Suprapubic skin (tissue), 4 donors: ENCODE data around the gene COL5A3. TPM values are rescaled to one million over a fixed set of nuclear protein-coding genes. Genes with fewer than 3 reads are reported as not detected.

Experiments
- DNase-seq, 2 donors: peaks; one replicate each; pipeline ENCODE4 v3.0.0-alpha.2; 2019; ENCODE audit warnings: low spot score in 2 of 2
- H3K27ac ChIP-seq: fragments of 200-600 bp; sonication (generic); one replicate; pipeline ENCODE4 v1.5.1; 2019
- H3K27me3 ChIP-seq: fragments of 200-600 bp; sonication (generic); one replicate; pipeline ENCODE4 v1.5.1; 2019
- H3K36me3 ChIP-seq: fragments of 200-600 bp; sonication (generic); one replicate; pipeline ENCODE4 v1.5.1; 2019
- H3K4me1 ChIP-seq: fragments of 200-600 bp; sonication (generic); one replicate; pipeline ENCODE4 v1.5.1; 2019
- H3K4me3 ChIP-seq: fragments of 200-600 bp; sonication (generic); one replicate; pipeline ENCODE4 v1.5.1; 2019; ENCODE audit warnings: mild to moderate bottlenecking
- H3K9me3 ChIP-seq: fragments of 200-600 bp; sonication (generic); one replicate; pipeline ENCODE4 v1.5.1; 2019
- EP300 ChIP-seq: sonication (generic); formaldehyde crosslinking; IDR thresholded peaks from one replicate; pipeline ENCODE4 v1.6.1; 2017; ENCODE audit warnings: antibody characterized with exemption
- POLR2A ChIP-seq, 2 donors: fragments of 450-650 bp; IDR thresholded peaks; one replicate each; pipeline ENCODE4 v1.6.1; 2017; ENCODE audit warnings: antibody characterized with exemption in 2 of 2, mild to moderate bottlenecking in 2 of 2, moderate library complexity in 2 of 2
- POLR2AphosphoS5 ChIP-seq, 3 donors: sonication (generic); formaldehyde crosslinking; IDR thresholded peaks; one replicate each; pipeline ENCODE4 v1.6.1; 2017; ENCODE audit warnings: antibody characterized with exemption in 3 of 3
- WGBS: methylation state at CpG from one replicate; pipeline ENCODE4 v1.1.5; 2018; 5-methylcytosine and 5-hydroxymethylcytosine counted together
- total RNA-seq, 4 donors: library from RNA; depleted of rRNA; stranded (reverse); fragments of >200 nt; gene quantifications; one replicate each; pipeline ENCODE4 v1.1.0, GENCODE V29; 2016
- TF ChIP-seq, protein P1 (sequence below), 2 donors: fragments of 200-600 bp in 1 of 2; fragments of 450-650 bp in 1 of 2; sonication (generic) in 1 of 2; IDR thresholded peaks; one replicate each; pipeline ENCODE4 v1.5.1; 2016 to 2019; ENCODE audit warnings: antibody characterized with exemption in 2 of 2, mild to moderate bottlenecking in 1 of 2, moderate library complexity in 1 of 2

The COL5A3 gene
- total RNA-seq, 4 donors from 2014 or later = 13.4 to 30.6 (median 18.8) TPM

GRCh38 chr19:10043286-10043927 is 33.1 kb upstream of the COL5A3 start:
- no peaks in the 10 kb centered on the region for H3K4me1 ChIP-seq
- H3K9me3 ChIP-seq = peaks cover 18% of the 10 kb centered on the region
- H3K4me3 ChIP-seq = no peak overlapping the region

GRCh38 chr19:10037809-10038208 is 27.5 kb upstream of the COL5A3 start:
- Histone ChIP-seq H3K27me3 (peaks cover 17% of the 10 kb centered on the region), H3K36me3 (no peaks in the 10 kb centered on the region), H3K27ac (no peak overlapping the region), H3K9me3 (peaks cover 4% of the 10 kb centered on the region), H3K4me3 (no peak overlapping the region), H3K4me1 (no peaks in the 10 kb centered on the region)
- WGBS = 51% methylated on average over 5 of the region's 5 CpGs
- TF ChIP-seq EP300 (no peak), POLR2AphosphoS5 (IDR thresholded peaks at IDR 0.05) (no peak), POLR2A (IDR thresholded peaks at IDR 0.05) (no peak)
- TF ChIP-seq, protein P1, sequence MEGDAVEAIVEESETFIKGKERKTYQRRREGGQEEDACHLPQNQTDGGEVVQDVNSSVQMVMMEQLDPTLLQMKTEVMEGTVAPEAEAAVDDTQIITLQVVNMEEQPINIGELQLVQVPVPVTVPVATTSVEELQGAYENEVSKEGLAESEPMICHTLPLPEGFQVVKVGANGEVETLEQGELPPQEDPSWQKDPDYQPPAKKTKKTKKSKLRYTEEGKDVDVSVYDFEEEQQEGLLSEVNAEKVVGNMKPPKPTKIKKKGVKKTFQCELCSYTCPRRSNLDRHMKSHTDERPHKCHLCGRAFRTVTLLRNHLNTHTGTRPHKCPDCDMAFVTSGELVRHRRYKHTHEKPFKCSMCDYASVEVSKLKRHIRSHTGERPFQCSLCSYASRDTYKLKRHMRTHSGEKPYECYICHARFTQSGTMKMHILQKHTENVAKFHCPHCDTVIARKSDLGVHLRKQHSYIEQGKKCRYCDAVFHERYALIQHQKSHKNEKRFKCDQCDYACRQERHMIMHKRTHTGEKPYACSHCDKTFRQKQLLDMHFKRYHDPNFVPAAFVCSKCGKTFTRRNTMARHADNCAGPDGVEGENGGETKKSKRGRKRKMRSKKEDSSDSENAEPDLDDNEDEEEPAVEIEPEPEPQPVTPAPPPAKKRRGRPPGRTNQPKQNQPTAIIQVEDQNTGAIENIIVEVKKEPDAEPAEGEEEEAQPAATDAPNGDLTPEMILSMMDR (IDR thresholded peaks at IDR 0.05) = no peak
- no peak for DNase-seq

More at GRCh38 chr19:10043286-10043927, 33.1 kb upstream of the COL5A3 start:
- H3K36me3 ChIP-seq = no peaks in the 10 kb centered on the region
- H3K27me3 ChIP-seq = peaks cover 35% of the 10 kb centered on the region
- WGBS = 74% methylated on average over 4 of the region's 4 CpGs
- no peak overlapping the region for H3K27ac ChIP-seq
- TF ChIP-seq, protein P1 (IDR thresholded peaks at IDR 0.05) = no peak
- TF ChIP-seq POLR2A (IDR thresholded peaks at IDR 0.05) (no peak), EP300 (no peak), POLR2AphosphoS5 (IDR thresholded peaks at IDR 0.05) (no peak)
- DNase-seq = no peak

- WGBS = 64% methylated on average over 4 of the region's 4 CpGs
- DNase-seq = no peak
Measured at GRCh38 chr19:10037367-10037766, 27.1 kb upstream of the COL5A3 start.

DNA sequence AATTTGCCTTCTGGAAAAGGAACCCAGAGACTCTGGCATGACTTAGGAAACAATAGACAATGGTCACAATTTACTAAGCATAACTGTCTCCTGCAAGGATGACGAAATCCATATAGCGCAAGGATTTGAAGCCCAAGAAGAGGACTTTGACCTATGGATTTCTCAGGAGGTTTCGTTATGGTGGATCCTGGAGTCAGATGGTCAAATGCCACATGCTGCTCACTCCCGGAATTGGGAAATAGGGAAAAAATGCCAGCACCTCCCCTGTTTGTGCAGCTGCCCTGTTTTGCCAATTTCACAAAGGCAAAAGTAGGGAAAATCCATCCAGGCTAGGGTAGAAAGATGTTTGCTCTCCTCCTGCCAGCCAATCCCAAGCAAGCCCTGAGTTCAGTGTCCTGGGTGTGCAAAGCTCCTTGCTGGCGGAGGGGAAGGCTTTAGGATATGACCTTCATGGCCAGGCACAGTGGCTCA is 26.3 kb upstream of the COL5A3 start:
- no peak overlapping the region for H3K27ac ChIP-seq
- H3K27me3 ChIP-seq = peaks cover 28% of the 10 kb centered on the region
- H3K4me1 ChIP-seq = no peaks in the 10 kb centered on the region
- WGBS = 59% methylated on average over 5 of the region's 5 CpGs
- no peak overlapping the region for H3K4me3 ChIP-seq
- H3K9me3 ChIP-seq = no peaks in the 10 kb centered on the region
- no peaks in the 10 kb centered on the region for H3K36me3 ChIP-seq
- no peak for DNase-seq
- TF ChIP-seq, protein P1 (IDR thresholded peaks at IDR 0.05) = no peak
- TF ChIP-seq EP300 = no peak
- no peak for TF ChIP-seq POLR2A (IDR thresholded peaks at IDR 0.05)
- no peak for TF ChIP-seq POLR2AphosphoS5 (IDR thresholded peaks at IDR 0.05)

More at GRCh38 chr19:10037367-10037766, 27.1 kb upstream of the COL5A3 start:
- Histone ChIP-seq H3K4me1 (no peaks in the 10 kb centered on the region), H3K9me3 (no peaks in the 10 kb centered on the region), H3K27me3 (peaks cover 22% of the 10 kb centered on the region), H3K36me3 (no peaks in the 10 kb centered on the region), H3K4me3 (no peak overlapping the region), H3K27ac (no peak overlapping the region)
- TF ChIP-seq POLR2A (IDR thresholded peaks at IDR 0.05) = no peak
- TF ChIP-seq, protein P1 (IDR thresholded peaks at IDR 0.05) = no peak
- TF ChIP-seq POLR2AphosphoS5 (IDR thresholded peaks at IDR 0.05) = no peak
- no peak for TF ChIP-seq EP300

- H3K27ac ChIP-seq = no peak overlapping the region
- no peaks in the 10 kb centered on the region for H3K9me3 ChIP-seq
- H3K36me3 ChIP-seq = no peaks in the 10 kb centered on the region
- H3K4me1 ChIP-seq = no peaks in the 10 kb centered on the region
- WGBS = 70% methylated on average over 7 of the region's 8 CpGs
- no peak for DNase-seq
- TF ChIP-seq, protein P1 (IDR thresholded peaks at IDR 0.05) = no peak
- TF ChIP-seq POLR2A (IDR thresholded peaks at IDR 0.05) (no peak), POLR2AphosphoS5 (IDR thresholded peaks at IDR 0.05) (no peak), EP300 (no peak)
- no peak overlapping the region for H3K4me3 ChIP-seq
- H3K27me3 ChIP-seq = peaks cover 27% of the 10 kb centered on the region
Measured at GRCh38 chr19:10033614-10034013, 23.3 kb upstream of the COL5A3 start.
